Neural cell (in vitro differentiated cells): ENCODE measurements around the gene SETD4. TPM values are rescaled to one million over a fixed set of nuclear protein-coding genes. Genes with fewer than 3 reads are reported as not detected.

Experiments
- H2AFZ ChIP-seq: fragments of 200-600, 300-800 bp; sonication (generic), shearing (Covaris generic); 2 replicates; pipeline ENCODE4 v1.6.0; 2014; ENCODE audit warnings: low read depth, mild to moderate bottlenecking, antibody characterized with exemption, low read length, moderate library complexity
- H3F3A ChIP-seq: fragments of 200-600 bp; shearing (Covaris generic); 2 replicates; pipeline ENCODE4 v1.6.1; 2016; ENCODE audit warnings: mild to moderate bottlenecking, moderate library complexity, mixed read lengths, antibody characterized with exemption, low read length; ENCODE audit not compliant: insufficient read depth, poor library complexity, severe bottlenecking
- H3K27ac ChIP-seq: fragments of 200-600, 300-800 bp; sonication (generic), shearing (Covaris generic); 2 replicates; pipeline ENCODE4 v1.5.1; 2014; ENCODE audit warnings: mild to moderate bottlenecking, low read length, moderate library complexity
- H3K27me3 ChIP-seq: fragments of 300-800, 200-600 bp; sonication (generic), shearing (Covaris generic); 2 replicates; pipeline ENCODE4 v1.6.0; 2014; ENCODE audit warnings: mild to moderate bottlenecking, low read depth, low read length, moderate library complexity; ENCODE audit not compliant: insufficient read depth
- H3K36me3 ChIP-seq: fragments of 300-800, 200-600 bp; sonication (generic), shearing (Covaris generic); 2 replicates; pipeline ENCODE4 v1.5.1; 2014; ENCODE audit warnings: mild to moderate bottlenecking, antibody characterized with exemption, low read length, moderate library complexity; ENCODE audit not compliant: insufficient read depth
- H3K4me2 ChIP-seq: fragments of 300-800, 200-600 bp; sonication (generic), shearing (Covaris generic); 2 replicates; pipeline ENCODE4 v1.6.0; 2014; ENCODE audit warnings: mild to moderate bottlenecking, low read length
- H3K4me3 ChIP-seq: fragments of 300-800, 200-600 bp; sonication (generic), shearing (Covaris generic); 2 replicates; pipeline ENCODE4 v1.5.1; 2014; ENCODE audit warnings: mild to moderate bottlenecking, low read length, moderate library complexity
- H3K79me2 ChIP-seq: fragments of 200-600 bp; shearing (Covaris generic); replicated peaks from 2 replicates; pipeline ENCODE4 v1.6.0; 2014; ENCODE audit warnings: mild to moderate bottlenecking, low read length, moderate library complexity; ENCODE audit not compliant: insufficient read depth
- H3K9ac ChIP-seq: fragments of 300-800, 200-600 bp; sonication (generic), shearing (Covaris generic); 2 replicates; pipeline ENCODE4 v1.6.1; 2016; ENCODE audit warnings: mild to moderate bottlenecking, low read length, mixed read lengths
- H3K9me2 ChIP-seq: fragments of 200-600 bp; shearing (Covaris generic); 2 replicates; pipeline ENCODE4 v1.6.1; 2016; ENCODE audit warnings: mild to moderate bottlenecking, low read length, mixed read lengths; ENCODE audit not compliant: insufficient read depth
- H3K9me3 ChIP-seq: fragments of 200-600, 300-800 bp; sonication (generic), shearing (Covaris generic); 2 replicates; pipeline ENCODE4 v1.6.1; 2016; ENCODE audit warnings: mild to moderate bottlenecking, mixed run types, low read length, moderate library complexity, mixed read lengths
- H4K20me1 ChIP-seq: fragments of 200-600 bp; shearing (Covaris generic); 2 replicates; pipeline ENCODE4 v1.6.1; 2016; ENCODE audit warnings: mild to moderate bottlenecking, mixed run types; ENCODE audit not compliant: insufficient read depth
- CTCF ChIP-seq: fragments of 450-650 bp; IDR thresholded peaks from 2 replicates; pipeline ENCODE4 v1.5.1; 2014; ENCODE audit warnings: antibody characterized with exemption, mild to moderate bottlenecking, moderate library complexity; ENCODE audit not compliant: poor library complexity, severe bottlenecking
- EP300 ChIP-seq: fragments of 450-650 bp; conservative IDR thresholded peaks from 2 replicates; pipeline ENCODE4 v1.6.1; 2014; ENCODE audit warnings: antibody characterized with exemption, mild to moderate bottlenecking, moderate library complexity; ENCODE audit not compliant: poor library complexity, severe bottlenecking
- EZH2 ChIP-seq: fragments of 200-600, 300-800 bp; shearing (Covaris generic), sonication (generic); IDR thresholded peaks from 2 replicates; pipeline ENCODE4 v1.6.1; 2014; ENCODE audit warnings: antibody characterized with exemption, low read length, borderline replicate concordance, mild to moderate bottlenecking; ENCODE audit not compliant: insufficient read depth, poor library complexity, severe bottlenecking
- MXI1 ChIP-seq: fragments of 450-650 bp; conservative IDR thresholded peaks from 2 replicates; pipeline ENCODE4 v1.6.1; 2014; ENCODE audit warnings: antibody characterized with exemption, mild to moderate bottlenecking; ENCODE audit not compliant: poor library complexity, severe bottlenecking
- POLR2AphosphoS5 ChIP-seq: IDR thresholded peaks from 2 replicates; pipeline ENCODE4 v1.6.1; 2012
- RAD21 ChIP-seq: fragments of 450-650 bp; conservative IDR thresholded peaks from 2 replicates; pipeline ENCODE4 v1.6.1; 2014; ENCODE audit warnings: antibody characterized with exemption, mild to moderate bottlenecking, moderate library complexity
- REST ChIP-seq: IDR thresholded peaks from 2 replicates; pipeline ENCODE4 v1.6.1; 2012; ENCODE audit warnings: borderline replicate concordance
- SMC3 ChIP-seq: fragments of 450-650 bp; conservative IDR thresholded peaks from 2 replicates; pipeline ENCODE4 v1.6.1; 2014; ENCODE audit warnings: antibody characterized with exemption, mild to moderate bottlenecking, moderate library complexity; ENCODE audit not compliant: poor library complexity
- TAF1 ChIP-seq: IDR thresholded peaks from 2 replicates; pipeline ENCODE4 v1.6.1; 2012; ENCODE audit warnings: low read depth
- polyA plus RNA-seq: library from polyadenylated mRNA; depleted of rRNA; stranded (reverse); fragments of >200 nt; gene quantifications from 2 replicates; pipeline ENCODE4 v1.2.3, GENCODE V29; 2014

The SETD4 gene
- polyA plus RNA-seq, 1 donor from 2014 or later, result 64.4 TPM

GRCh38 chr21:35996217-35996616 lies 64.1 kb downstream of the SETD4 start:
- H4K20me1 ChIP-seq, result no peaks in the 10 kb centered on the region
- no peaks in the 10 kb centered on the region for H3K36me3 ChIP-seq
- H3F3A ChIP-seq, result no peaks in the 10 kb centered on the region
- H3K27ac ChIP-seq, result no peak overlapping the region
- no peak overlapping the region for H2AFZ ChIP-seq
- no peaks in the 10 kb centered on the region for H3K79me2 ChIP-seq
- no peaks in the 10 kb centered on the region for H3K9me3 ChIP-seq
- no peaks in the 10 kb centered on the region for H3K9me2 ChIP-seq
- no peak overlapping the region for H3K4me2 ChIP-seq
- H3K27me3 ChIP-seq, result no peaks in the 10 kb centered on the region
- TF ChIP-seq EZH2 (no peak), TAF1 (no peak), MXI1 (no peak), SMC3 (no peak), REST (no peak), RAD21 (no peak), CTCF (no peak), POLR2AphosphoS5 (no peak), EP300 (no peak)
- no peak overlapping the region for H3K4me3 ChIP-seq
- H3K9ac ChIP-seq, result no peak overlapping the region

GRCh38 chr21:35995522-35996088 lies 64.7 kb downstream of the SETD4 start:
- H4K20me1 ChIP-seq, result no peaks in the 10 kb centered on the region
- no peaks in the 10 kb centered on the region for H3K9me3 ChIP-seq
- no peak overlapping the region for H3K27ac ChIP-seq
- H3K36me3 ChIP-seq, result no peaks in the 10 kb centered on the region
- H3K9me2 ChIP-seq, result no peaks in the 10 kb centered on the region
- TF ChIP-seq POLR2AphosphoS5 (no peak), CTCF (no peak), REST (no peak), RAD21 (no peak), EZH2 (no peak), SMC3 (no peak), MXI1 (no peak), EP300 (no peak), TAF1 (no peak)
- no peaks in the 10 kb centered on the region for H3F3A ChIP-seq
- H3K4me3 ChIP-seq, result no peak overlapping the region
- no peak overlapping the region for H3K4me2 ChIP-seq
- H2AFZ ChIP-seq, result no peak overlapping the region
- H3K27me3 ChIP-seq, result no peaks in the 10 kb centered on the region
- no peak overlapping the region for H3K9ac ChIP-seq
- no peaks in the 10 kb centered on the region for H3K79me2 ChIP-seq
